PC-9 (cell line): ENCODE results near the gene PLAC8.

Experiments used
- CTCF ChIP-seq: fragments of 200-600 bp; sonication (generic); conservative IDR thresholded peaks from 2 replicates; pipeline ENCODE4 v1.6.1; 2017; ENCODE audit warnings: mixed run types, antibody characterized with exemption, mild to moderate bottlenecking, moderate library complexity
- EZH2 ChIP-seq: fragments of 200-600 bp; sonication (generic); IDR thresholded peaks from 2 replicates; pipeline ENCODE4 v1.8.0; 2017; ENCODE audit warnings: antibody characterized with exemption, low read depth

GRCh38 chr4:83124111-83124780, 9.7 kb upstream of the PLAC8 start:
- TF ChIP-seq CTCF (no peak), EZH2 (no peak)
